ENCODE results near the gene KCMF1.

Gene KCMF1

DNA sequence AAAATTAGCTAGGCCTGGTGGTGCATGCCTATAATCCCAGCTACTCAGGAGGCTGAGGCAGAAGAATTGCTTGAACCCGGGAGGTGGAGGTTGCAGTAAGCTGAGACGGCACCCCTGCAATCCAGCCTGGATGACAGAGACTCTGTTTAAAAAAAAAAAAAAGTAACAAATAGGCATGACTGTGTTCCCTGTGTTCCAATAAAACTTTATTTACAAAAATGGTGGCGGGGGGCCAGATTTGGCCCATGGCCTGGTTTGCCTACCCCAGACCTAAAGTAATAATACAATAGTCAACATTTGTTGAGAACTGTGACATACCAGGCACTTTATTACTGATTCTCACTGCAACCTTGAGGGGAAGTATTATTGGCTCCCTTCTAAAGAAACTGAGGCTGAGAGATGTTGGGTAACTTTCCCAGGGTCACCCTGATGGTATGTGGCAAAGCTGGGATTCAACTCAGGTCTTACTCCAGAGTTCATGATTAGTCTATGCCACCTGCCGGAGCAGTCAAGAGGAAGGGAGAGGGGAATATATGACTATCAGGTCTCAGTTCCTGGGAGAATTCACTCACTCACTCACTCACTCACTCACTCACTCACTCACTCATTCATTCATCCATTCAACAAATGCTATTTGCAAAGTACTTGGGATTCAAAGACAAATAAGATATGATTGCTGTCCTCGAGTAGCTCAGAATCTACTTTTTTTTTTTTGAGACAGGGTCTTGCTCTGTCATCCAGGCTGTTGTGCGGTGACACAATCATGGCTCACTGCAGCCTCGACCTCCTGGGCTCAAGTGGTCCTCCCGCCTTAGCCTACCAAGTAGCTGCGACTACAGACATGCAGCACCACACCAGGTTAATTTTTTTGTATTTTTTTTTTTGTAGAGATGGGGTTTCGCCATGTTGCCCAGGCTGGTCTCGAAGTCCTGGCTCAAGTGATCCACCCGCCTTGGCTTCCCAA lies 14.3 kb upstream of the KCMF1 start:
- DNase-seq (ENCODE audit: low spot score), result no peak

GRCh38 chr2:84957771-84958134 lies 13.2 kb upstream of the KCMF1 start:
- DNase-seq (ENCODE audit: low spot score), result no peak

DNA sequence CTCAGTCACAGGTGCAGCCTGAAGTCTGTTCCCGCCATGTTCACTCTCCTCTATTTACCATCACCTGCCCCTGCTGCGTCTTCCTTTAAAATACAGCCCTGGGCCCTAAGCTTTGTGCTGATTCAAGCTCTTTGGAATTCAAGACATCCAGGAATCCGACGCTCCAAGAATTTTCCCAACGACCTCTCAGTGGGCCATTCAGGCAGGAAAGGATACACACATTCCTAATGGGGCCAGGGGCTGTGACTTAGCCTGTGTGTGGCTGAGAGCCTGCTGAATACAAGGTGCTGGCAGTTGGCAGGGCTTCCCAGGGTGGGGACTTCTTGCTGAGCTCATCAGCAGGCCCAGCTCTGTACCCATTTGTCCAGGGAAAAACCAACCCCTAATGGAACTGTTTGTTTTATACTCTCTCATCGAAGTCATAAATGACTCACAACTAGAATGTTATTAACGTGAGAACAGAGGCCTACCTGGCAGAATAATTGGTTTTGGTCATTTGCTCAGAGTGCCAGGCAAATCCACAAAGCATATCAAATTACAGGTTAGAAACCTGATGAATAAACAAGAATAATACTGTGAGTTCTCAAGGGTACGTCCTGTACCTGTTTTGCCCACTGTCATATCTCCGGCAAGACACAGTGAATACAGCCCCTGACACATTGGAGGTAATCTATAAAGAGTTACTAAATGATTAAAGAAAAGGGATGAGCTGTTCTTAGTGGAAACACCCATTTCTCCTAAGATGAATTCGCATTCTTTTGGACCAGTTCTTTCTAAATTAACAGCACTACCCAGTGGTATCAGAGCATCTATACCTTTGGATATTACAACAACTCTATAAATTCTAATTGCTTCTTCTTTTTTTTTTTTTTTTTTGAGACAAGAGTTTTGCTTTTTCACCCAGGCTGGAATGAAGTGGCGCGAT lies 12.6 kb upstream of the KCMF1 start:
- DNase-seq (ENCODE audit: low spot score), result peak; percentile 96

GRCh38 chr2:84959095-84959565 lies 11.8 kb upstream of the KCMF1 start:
- peak; percentile 42 for DNase-seq (ENCODE audit: low spot score)

DNA sequence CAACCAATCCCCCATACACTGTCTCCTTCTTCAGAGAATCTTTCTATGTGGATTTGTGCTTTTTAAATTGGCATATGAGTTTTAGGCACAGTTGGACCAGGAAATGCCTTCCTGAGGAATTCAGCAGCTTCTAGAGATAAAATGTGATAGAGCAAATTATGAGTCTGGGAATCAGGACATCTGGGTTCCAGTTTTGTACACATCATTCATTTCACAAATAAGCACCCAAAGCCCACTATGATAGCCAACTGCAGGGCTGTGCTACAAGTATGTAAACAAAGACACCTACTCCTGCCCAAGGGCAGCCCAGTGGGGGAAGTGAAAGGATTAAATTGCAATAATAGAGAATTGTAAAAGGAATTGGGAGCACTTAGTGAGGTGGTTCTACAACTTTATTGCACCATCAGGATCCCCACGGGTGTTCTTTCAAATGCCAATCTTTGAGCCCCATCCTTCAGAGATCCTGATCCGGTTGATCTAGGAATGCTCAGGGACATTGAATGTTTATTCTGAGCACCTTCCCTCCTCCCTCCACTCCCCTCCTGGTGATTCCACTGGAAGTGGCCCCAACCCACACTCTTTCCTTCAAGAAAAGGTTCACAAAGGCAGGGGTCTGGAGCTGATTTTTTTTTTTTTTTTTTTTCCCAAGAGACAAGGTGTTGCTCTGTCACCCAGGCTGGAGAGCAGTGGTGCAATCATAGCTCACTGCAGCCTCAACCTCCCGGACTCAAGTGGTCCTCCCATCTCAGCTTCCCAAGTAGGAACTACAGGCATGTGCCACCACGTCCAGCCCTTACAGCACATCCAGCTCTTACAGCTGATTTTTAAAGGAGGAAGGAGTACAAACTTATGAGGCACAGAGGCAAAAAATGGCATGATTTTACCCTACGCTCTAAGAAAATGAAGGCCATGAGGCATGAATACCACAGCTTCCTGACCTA lies 11.1 kb upstream of the KCMF1 start:
- DNase-seq (ENCODE audit: low spot score), result no peak

DNA sequence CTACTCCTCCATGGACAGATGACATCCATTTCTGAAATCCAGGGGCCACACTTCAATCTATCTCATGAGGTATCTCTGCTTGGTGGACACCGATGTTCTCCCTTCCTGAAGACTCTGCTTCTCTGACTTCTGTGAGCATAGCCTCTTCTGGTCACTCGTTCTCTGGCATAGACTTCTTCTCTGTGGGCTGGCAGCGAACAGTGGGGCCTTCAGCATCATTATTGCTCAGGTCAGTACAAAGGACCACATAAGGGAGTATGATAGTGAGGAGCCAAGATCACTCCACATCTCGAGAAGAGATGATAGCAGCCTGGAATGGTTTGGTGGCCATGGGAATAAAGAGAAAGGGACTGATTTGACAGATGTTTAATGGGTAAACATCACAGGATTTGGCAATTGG lies 8.0 kb upstream of the KCMF1 start:
- DNase-seq (ENCODE audit: low spot score), result no peak

- DNase-seq (ENCODE audit: low spot score), result no peak
Observed at GRCh38 chr2:84963323-84963691, 7.7 kb upstream of the KCMF1 start.

- DNase-seq (ENCODE audit: low spot score), result peak; percentile 32
Observed at GRCh38 chr2:84963692-84964405, 7.1 kb upstream of the KCMF1 start.

GRCh38 chr2:84964406-84965191 lies 6.4 kb upstream of the KCMF1 start:
- no peak for DNase-seq (ENCODE audit: low spot score)

GRCh38 chr2:84965192-84965516 lies 5.8 kb upstream of the KCMF1 start:
- no peak for DNase-seq (ENCODE audit: low spot score)

DNA sequence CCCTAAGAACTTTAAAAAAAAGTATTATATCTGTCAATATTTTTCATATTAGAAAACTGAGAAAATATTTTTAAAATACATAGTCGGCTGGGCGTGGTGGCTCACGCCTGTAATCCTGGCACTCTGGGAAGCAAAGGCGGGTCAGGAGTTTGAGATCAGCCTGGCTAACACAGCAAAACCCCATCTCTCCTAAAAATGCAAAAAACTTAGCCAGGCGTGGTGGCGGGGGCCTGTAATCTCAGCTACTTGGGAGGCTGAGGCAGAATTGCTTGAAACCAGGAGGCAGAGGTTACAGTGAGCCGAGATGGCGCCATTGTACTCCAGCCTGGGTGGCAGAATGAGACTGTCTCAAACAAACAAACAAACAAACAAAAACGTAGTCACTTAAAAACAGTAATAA lies 5.1 kb upstream of the KCMF1 start:
- no peak for DNase-seq (ENCODE audit: low spot score)

- DNase-seq (ENCODE audit: low spot score), result no peak
Observed at GRCh38 chr2:84966731-84967130, 4.2 kb upstream of the KCMF1 start.

DNA sequence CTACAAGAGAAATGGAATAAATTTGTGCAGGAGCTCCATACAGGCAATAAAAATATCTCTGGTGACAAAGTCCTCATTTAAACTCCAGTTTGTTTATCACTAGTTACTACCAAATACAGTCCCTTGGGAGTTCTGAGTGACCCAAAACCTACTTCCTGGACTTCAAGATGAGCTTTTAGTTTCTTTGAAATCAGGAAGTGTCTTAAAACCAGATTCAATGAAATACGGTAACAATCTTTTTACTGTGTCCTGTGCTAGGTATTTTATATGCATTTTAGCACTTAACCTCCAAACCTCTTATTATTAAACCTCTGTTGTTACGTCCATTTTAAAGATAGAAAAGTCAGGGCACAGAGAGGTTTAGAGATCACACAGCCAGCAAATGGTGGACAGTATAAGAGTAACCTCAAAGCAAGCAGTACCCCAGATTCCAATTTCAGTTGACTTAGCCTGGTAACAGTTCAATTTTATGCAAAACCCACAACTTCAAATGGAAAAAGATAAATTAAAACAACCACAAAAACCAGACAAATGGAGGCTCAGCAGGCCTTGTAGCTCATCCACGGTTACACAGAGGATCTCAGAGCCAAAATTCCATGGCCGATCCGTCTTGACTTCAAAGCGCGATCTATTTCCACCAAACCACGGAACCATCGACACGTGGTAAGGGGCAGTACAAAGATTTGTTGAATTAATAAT lies 1.3 kb upstream of the KCMF1 start:
- no peak for DNase-seq (ENCODE audit: low spot score)

GRCh38 chr2:84970210-84970867 lies 622 bp upstream of the KCMF1 start:
- peak; percentile 45 for DNase-seq (ENCODE audit: low spot score)

DNA sequence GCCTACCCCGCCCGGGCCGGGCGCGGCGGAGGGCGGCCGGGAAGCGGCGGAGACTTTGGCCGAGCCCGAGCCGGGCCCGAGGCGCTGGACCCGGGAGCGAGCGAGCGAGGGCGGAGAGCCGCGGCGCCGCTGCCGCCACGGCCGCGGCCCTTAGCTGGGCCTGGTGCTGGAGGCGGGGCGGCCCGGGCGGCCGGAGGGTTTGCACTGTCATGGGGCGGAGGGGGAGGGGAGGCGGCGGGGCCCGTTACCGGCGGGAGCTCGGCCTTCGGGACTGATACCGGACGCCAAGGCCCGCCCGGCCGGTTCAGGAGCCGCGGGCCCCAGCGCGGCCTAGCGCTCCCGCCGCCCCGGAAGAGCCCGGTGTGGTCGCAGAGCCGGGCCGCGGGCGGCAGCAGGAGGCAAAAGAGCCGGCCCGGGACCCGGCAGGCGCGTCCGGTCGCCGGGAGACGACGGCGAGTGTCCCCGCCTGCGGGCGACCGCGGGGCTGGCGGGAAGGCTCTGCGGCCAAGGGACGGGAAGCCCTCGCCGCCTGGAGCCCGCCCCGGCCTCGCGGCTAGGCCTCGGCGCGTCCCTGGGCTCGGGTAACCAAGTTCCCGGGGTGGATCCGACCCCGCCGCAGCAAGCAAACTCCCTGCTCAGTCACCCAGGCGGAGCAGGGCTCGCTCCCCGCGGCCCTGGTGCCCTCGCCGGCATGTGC lies 697 bp downstream of the KCMF1 start:
- peak; percentile 34 for DNase-seq (ENCODE audit: low spot score)

DNA sequence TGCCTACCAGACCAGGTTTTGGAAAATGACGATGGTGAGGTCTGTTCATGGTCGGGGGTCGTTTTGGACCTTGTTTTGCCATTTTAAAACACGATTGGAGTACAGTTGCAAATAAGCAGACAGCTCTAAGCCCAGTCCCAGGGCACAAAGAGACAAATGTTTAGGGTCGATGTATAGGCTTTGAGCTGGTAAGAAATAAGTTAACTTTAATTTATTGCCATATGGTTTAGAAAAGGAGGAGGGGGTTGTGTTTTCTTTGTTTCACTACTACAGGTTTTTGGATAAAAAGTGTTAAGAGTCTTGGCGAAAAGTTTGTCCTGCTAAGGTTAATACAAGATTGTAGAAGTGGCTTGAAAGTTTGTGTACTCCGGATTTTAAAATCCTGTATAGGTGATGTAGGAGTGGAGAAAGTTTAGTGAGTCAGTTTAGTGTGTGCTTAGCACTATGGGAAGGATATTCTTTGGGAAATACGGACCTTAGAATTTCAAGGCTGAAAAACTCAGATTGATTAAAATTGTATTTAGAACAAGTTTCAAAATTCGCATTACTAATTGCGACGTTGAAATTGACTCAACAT lies 1.3 kb downstream of the KCMF1 start:
- DNase-seq (ENCODE audit: low spot score), result no peak

GRCh38 chr2:84972932-84973331 lies 2.0 kb downstream of the KCMF1 start:
- no peak for DNase-seq (ENCODE audit: low spot score)
